Measurements from ENCODE around the gene CD160.
"Not testable (repeated sequence)": the region's sequence is repeated elsewhere in the genome, so short reads cannot be mapped to it uniquely, and the experiment has no call there.

Gene CD160

DNA sequence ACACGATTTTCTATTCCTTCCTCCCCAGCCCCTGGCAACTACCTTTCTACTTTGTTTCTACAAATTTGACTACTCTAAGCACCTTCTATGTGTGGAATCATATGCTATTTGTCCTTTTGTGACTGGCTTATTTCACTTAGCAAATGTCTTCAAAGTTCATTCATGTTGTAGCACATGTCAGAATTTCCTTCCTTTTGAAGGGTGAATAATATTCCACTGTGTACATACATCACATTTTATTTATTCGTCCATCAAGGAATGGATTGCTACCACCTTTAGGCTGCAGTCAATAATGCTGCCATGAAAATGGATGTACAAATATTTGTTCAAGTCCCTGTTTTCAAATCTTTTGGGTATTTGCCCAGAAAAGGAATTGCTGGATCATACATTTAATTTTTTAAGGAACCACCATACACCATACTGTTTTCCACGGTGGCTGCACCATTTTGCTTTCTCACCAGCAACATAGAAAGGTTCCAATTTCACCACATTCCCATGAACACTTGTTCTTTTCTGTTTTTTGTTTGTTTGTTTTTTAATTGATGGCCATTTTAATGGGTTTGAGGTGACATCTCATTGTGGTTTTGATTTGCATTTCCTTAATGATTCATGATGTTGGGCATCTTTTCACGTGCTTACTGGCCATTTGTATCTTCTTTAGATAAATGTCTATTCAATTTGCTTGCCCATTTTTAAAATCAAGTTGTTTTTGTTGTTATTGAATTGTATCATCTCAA lies 8.8 kb upstream of the CD160 start:
- DNase-seq = no peak

DNA sequence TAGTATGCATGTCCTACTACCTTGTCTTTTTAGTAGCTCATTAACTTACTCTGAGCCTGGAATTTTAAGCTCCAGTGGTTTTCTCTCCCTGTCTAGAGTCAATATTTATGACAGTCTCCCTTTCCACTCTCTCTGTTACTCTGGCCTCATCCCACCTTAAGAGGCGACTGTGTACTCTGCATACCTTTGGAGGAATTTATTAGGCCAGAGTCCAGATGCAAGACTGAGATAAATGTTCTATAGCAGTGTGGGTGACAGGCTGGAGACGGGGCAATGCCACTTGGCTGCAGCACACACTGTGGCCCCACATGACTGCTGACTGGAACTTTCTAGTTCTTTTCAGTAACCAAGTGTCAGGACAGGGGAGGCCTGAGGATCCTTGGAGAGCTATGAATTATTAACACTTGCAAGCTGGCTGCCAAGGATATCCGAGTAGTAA lies 8.1 kb upstream of the CD160 start:
- DNase-seq = no peak

DNA sequence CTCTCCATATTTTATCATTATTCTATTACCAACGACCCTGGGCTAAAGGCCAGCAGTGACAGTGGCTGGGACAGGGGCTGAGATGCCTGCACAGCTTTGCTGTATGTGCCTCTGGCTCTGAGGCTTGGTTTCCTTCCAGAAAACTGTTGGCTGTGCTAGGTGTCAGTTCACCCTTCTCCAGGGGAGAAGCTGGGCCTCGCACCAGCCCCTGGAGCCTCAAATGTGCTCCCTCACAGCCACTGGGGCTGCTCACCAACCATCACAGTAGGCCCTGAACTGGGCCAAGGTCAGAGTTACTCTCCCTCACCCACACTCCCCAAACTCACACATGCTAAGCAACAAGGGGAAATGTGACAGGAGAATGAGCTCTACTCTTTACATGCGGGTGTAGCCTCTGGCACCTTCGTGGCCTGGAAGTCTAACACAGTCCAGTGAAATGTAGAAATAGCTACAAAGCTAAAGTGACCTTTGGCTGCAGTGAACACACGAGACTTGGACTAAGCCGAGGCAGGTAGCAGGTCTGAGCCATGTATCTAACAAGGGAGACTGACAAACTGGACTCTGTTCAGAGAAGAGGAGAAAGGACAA lies 4.7 kb upstream of the CD160 start:
- no peak for DNase-seq

GRCh38 chr1:145716641-145717345 lies 2.5 kb upstream of the CD160 start:
- no peak for DNase-seq

DNA sequence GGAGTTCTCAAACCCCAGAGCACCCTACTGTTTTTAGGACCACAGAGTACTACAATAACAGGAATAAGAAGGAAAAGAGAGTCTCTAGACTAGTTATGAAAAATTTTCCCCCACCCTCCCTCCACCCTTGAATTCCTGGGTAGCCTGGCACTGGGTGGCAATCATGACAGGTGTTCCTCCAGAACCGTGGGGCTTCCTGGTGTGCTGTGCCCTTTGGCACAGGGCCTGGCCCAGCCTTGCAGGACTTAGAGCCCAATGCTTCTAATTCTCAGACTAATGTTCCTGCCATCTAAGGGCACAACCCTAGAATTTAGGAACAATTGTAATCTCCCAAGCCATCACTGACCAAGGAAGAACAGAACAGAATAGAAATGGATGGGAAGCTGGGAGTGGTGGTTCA lies 1.5 kb upstream of the CD160 start:
- no peak for DNase-seq

DNA sequence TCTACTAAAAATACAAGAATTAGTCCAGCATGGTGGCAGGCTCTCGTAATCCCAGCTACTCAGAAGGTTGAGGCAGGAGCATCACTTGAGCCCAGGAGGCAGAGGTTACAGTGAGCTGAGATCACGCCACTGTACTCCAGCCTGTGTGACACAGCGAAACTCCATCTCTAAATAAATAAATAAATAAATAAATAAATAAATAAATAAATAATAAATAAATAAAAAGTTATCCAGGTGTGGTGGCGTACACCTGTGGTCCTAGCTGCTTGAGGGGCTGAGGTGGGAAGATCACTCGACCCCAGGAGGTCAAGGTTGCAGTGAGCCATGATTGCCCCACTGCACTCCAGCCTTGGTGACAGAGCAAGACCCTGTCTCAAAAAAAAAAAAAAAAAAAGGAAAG lies 834 bp upstream of the CD160 start:
- DNase-seq = not testable (repeated sequence)

DNA sequence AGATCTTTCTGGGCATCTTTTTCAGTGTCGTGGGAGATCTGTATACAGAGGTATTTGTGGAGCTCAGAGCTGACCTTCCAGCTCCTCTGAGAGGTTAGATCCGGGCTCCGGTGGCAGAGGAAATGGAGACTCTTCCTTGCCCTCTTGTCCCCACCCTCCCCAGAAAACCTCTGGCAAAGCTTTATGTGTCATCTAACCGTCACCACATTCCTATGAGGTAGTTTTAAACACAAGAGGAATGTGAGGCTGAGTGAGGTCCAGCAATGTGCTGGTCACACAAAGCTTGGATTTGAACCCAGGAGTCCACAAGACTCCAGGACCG lies 1.2 kb downstream of the CD160 start:
- DNase-seq = no peak

DNA sequence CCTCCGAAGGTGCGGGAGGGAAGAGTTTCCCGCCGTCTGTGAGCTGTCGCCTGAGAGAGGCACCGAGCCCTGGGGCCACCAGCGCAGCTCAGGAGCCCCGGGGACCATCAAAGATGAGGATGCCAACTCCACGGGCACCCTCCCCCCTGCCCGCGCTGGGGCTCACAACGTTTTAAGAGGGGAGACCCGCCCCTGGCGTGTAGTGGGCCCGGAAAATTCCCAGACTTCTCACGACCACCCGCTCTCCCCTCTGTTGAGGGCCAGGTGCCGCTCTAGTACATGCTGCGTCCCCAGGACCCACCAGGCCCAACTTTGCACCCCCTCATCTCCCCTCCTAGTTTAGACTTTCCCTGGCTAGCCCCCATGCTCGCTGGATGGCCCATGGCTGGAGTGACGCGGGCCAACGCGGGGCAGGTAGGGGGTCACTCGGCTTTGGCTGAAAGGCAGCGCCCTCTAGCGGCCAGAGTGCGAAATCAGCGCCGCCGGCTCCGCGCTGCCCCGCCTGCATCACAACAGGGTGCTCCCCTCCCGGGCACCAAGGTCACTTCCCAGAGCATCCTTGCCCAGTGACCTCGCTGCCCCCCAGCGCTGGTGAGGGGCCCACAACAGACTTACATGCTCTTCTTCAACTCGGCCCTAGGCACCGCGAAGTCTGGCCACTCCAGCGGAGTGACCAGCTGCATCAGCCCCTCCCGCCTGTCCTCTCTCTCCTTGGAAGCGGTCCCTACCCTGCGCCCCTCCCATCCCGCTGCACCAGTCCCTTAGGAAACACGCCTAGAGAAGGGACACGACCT lies 1.8 kb downstream of the CD160 start:
- DNase-seq = peak; percentile 52

DNA sequence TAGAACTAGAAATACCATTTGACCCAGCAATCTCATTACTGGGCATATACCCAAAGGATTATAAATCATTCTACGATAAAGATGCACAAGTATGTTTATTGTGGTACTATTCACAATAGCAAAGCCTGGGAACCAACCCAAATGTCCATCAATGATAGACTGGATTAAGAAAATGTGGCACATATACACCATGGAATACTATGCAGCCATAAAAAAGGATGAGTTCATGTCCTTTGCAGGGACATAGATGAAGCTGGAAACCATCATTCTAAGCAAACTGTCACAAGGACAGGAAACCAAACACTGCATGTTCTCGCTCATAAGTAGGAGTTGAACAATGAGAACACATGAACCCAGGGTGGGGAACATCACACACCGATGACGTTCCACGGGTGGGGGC lies 6.9 kb downstream of the CD160 start:
- not testable (repeated sequence) for DNase-seq

DNA sequence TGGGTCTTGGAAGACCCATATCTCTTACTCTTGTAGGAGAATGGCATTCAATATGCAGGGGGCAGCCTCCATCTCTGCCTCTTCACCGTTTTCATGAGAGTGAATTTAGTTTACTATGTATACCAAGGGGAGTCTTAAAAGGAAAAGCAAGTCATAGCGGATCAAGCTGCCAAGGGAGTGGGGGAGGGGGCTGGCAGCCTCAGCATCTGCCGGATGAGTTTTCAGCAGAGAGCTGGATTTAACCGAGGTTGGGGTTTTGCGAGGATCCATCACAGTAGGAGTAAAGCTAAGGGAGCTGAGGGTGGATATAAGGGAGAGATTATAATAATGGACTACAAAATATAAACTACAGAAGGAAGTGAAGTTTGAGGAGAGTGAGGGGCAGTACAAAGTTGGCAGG lies 9.9 kb downstream of the CD160 start:
- DNase-seq = no peak

GRCh38 chr1:145729666-145730436 lies 10.6 kb downstream of the CD160 start:
- no peak for DNase-seq

DNA sequence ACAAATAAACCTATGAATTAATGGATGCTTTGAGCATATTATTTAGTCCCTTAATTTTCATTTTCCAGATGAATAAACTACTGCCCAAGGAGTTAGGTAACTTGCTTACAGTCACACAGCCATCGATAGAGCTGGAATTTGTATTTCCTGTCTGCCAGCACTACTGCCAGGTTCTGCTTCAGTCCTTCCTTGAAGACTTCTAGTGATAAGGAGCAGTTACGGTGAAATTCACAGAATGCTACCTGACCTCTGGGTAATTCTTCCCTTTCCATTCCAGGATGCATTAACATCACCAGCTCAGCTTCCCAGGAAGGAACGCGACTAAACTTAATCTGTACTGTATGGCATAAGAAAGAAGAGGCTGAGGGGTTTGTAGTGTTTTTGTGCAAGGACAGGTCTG lies 11.2 kb downstream of the CD160 start:
- DNase-seq = no peak

GRCh38 chr1:145730900-145731299 lies 11.6 kb downstream of the CD160 start:
- DNase-seq = no peak

DNA sequence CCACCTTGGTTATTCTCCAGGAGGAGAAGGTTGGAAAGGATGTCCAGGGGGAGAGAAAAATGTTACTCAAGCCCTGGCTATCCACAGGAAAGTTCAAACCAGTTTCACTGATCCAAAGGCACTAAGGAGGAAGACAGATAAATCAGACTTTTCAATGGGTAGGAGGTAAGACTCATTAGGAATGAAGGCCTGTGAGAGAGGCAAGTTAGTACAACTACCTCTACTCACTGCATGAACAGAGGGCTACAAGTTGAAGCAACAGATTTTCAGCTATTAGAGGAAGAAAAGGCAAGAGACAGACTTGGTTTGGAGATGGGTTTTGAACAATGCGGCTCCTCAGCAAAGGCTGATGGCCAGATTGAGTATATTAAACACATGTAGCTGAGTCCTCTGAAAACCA lies 16.9 kb downstream of the CD160 start:
- DNase-seq = no peak

GRCh38 chr1:145740269-145740668 lies 21.0 kb downstream of the CD160 start:
- DNase-seq = no peak

- DNase-seq = no peak
Measured at GRCh38 chr1:145747398-145748247, 28.3 kb downstream of the CD160 start.

GRCh38 chr1:145750426-145750825 lies 31.1 kb downstream of the CD160 start:
- no peak for DNase-seq

GRCh38 chr1:145751491-145752037 lies 32.3 kb downstream of the CD160 start:
- DNase-seq = no peak

DNA sequence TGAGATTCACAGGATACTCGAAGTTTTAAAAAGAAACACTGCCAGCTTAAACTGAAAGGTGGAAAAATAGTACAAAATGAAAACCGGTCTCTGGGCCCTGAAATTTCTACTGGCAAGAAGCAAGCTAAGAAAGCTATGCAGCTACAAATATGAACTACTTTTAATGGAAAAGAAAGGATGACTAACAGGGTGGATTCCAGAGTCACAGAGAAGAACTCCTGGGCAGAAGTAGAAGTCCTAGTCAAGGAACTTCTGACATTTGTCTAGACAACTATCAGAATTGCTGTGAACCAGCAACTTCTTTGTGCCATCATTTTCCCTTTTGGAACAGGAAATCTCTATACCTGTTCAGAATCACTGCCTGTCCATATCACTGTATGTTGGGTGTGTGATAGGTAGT lies 38.1 kb downstream of the CD160 start:
- no peak for DNase-seq

- DNase-seq = no peak
Measured at GRCh38 chr1:145758116-145758515, 38.8 kb downstream of the CD160 start.

GRCh38 chr1:145758575-145758974 lies 39.3 kb downstream of the CD160 start:
- no peak for DNase-seq

Data from hematopoietic multipotent progenitor cell treated with erythropoietin and hydrocortisone succinate and interleukin-3 and kit ligand, for 8 days (in vitro differentiated cells).